ENCODE measurements around the gene LKAAEAR1. TPM values are rescaled to one million over a fixed set of nuclear protein-coding genes. Genes with fewer than 3 reads are reported as not detected.

Gene LKAAEAR1
- total RNA-seq, 1 experiment from 2014 or later: 1.7 TPM

GRCh38 chr20:64075556-64075955 is 8.6 kb downstream of the LKAAEAR1 start (continued):
- TF ChIP-seq MYBL2 (CRISPR knock-in tag; IDR thresholded peaks at IDR 0.05) (no peak), ZNF425 (CRISPR knock-in tag; conservative IDR thresholded peaks at IDR 0.05) (no peak), KAT7 (CRISPR knock-in tag; IDR thresholded peaks at IDR 0.05; ENCODE audit: borderline replicate concordance) (no peak), NR1H2 (CRISPR knock-in tag; IDR thresholded peaks at IDR 0.05) (no peak), NFATC4 (CRISPR knock-in tag; IDR thresholded peaks at IDR 0.05) (no peak), SOX15 (CRISPR knock-in tag; IDR thresholded peaks at IDR 0.05) (no peak), MAX (CRISPR knock-in tag; IDR thresholded peaks at IDR 0.05) (no peak)
- TF ChIP-seq, protein P1, sequence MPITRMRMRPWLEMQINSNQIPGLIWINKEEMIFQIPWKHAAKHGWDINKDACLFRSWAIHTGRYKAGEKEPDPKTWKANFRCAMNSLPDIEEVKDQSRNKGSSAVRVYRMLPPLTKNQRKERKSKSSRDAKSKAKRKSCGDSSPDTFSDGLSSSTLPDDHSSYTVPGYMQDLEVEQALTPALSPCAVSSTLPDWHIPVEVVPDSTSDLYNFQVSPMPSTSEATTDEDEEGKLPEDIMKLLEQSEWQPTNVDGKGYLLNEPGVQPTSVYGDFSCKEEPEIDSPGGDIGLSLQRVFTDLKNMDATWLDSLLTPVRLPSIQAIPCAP (CRISPR knock-in tag; IDR thresholded peaks at IDR 0.05): no peak

GRCh38 chr20:64074963-64075362 is 9.2 kb downstream of the LKAAEAR1 start:
- Mint-ChIP-seq H3K27me3 (ENCODE audit: low read depth) (no peaks in the 10 kb centered on the region; the same call in 1 of the 2 replicates), H3K27ac (no peak overlapping the region), H3K9me3 (no peaks in the 10 kb centered on the region), H3K4me1 (peaks cover 9% of the 10 kb centered on the region), H3K36me3 (no peaks in the 10 kb centered on the region), H3K4me3 (no peak overlapping the region)
- ChIA-PET POLR2A (no interaction called here), CTCF (interaction anchor here (0.7 to 0.9 kb wide), 2 partner anchors 9 to 45 kb away, joined by 3 read pairs; no protein-coding TSS in a partner anchor)
- DNase-seq (ENCODE audit: low spot score) (no peak), ATAC-seq (no peak)
- TF ChIP-seq, protein P2, sequence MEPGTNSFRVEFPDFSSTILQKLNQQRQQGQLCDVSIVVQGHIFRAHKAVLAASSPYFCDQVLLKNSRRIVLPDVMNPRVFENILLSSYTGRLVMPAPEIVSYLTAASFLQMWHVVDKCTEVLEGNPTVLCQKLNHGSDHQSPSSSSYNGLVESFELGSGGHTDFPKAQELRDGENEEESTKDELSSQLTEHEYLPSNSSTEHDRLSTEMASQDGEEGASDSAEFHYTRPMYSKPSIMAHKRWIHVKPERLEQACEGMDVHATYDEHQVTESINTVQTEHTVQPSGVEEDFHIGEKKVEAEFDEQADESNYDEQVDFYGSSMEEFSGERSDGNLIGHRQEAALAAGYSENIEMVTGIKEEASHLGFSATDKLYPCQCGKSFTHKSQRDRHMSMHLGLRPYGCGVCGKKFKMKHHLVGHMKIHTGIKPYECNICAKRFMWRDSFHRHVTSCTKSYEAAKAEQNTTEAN (CRISPR knock-in tag; IDR thresholded peaks at IDR 0.05): no peak
- TF ChIP-seq ELF4 (CRISPR knock-in tag; IDR thresholded peaks at IDR 0.05; ENCODE audit: low read depth) (no peak), CREM (CRISPR knock-in tag; IDR thresholded peaks at IDR 0.05) (no peak), ZNF138 (CRISPR knock-in tag; conservative IDR thresholded peaks at IDR 0.05) (no peak), JUN (CRISPR knock-in tag; IDR thresholded peaks at IDR 0.05) (no peak), ETV6 (CRISPR knock-in tag; IDR thresholded peaks at IDR 0.05) (no peak), ZNF416 (CRISPR knock-in tag; IDR thresholded peaks at IDR 0.05) (no peak), GRHL2 (CRISPR knock-in tag; IDR thresholded peaks at IDR 0.05; ENCODE audit: insufficient replicate concordance, severe bottlenecking) (no peak), MAX (CRISPR knock-in tag; IDR thresholded peaks at IDR 0.05) (no peak)
- TF ChIP-seq, protein P3, sequence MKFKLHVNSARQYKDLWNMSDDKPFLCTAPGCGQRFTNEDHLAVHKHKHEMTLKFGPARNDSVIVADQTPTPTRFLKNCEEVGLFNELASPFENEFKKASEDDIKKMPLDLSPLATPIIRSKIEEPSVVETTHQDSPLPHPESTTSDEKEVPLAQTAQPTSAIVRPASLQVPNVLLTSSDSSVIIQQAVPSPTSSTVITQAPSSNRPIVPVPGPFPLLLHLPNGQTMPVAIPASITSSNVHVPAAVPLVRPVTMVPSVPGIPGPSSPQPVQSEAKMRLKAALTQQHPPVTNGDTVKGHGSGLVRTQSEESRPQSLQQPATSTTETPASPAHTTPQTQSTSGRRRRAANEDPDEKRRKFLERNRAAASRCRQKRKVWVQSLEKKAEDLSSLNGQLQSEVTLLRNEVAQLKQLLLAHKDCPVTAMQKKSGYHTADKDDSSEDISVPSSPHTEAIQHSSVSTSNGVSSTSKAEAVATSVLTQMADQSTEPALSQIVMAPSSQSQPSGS (CRISPR knock-in tag; IDR thresholded peaks at IDR 0.05; ENCODE audit: borderline replicate concordance, low read depth): no peak
- TF ChIP-seq, protein P1 (CRISPR knock-in tag; IDR thresholded peaks at IDR 0.05): no peak

Measured in WTC11 (cell line).